CD14-positive monocyte (primary cell): Measurements from ENCODE around the gene CDHR2. TPM values are rescaled to one million over a fixed set of nuclear protein-coding genes. Genes with fewer than 3 reads are reported as not detected.

Source experiments
- DNase-seq, 3 donors: peaks; one replicate each; pipeline ENCODE4 v3.0.0-alpha.2; 2011 to 2022
- H2AFZ ChIP-seq: 2 replicates; pipeline ENCODE4 v1.6.0; 2012; ENCODE audit warnings: mild to moderate bottlenecking, low read depth, low read length, inconsistent platforms; ENCODE audit not compliant: insufficient read depth, poor library complexity, severe bottlenecking
- H3K27ac ChIP-seq, 2 donors: 1 replicate in 1 of 2; 2 replicates in 1 of 2; pipeline ENCODE4 v1.5.1; 2012 to 2013; ENCODE audit warnings: low read length in 2 of 2, control low read depth in 1 of 2, inconsistent platforms in 1 of 2, low read depth in 1 of 2, mild to moderate bottlenecking in 1 of 2
- H3K27me3 ChIP-seq, 2 donors: one replicate each; pipeline versions ENCODE4 v1.6.0 to v1.6.1; 2011 to 2013; ENCODE audit warnings: low read length in 2 of 2; ENCODE audit not compliant: control insufficient read depth in 2 of 2, insufficient read depth in 2 of 2
- H3K36me3 ChIP-seq, 2 donors: replicated peaks in 1 of 2; 1 replicate in 1 of 2; 2 replicates in 1 of 2; pipeline versions ENCODE4 v1.5.1 to v1.6.1; 2012 to 2013; ENCODE audit warnings: low read length in 2 of 2, control low read depth in 1 of 2, inconsistent platforms in 1 of 2, mild to moderate bottlenecking in 1 of 2; ENCODE audit not compliant: insufficient read depth in 2 of 2, control insufficient read depth in 1 of 2
- H3K4me1 ChIP-seq, 2 donors: 1 replicate in 1 of 2; 2 replicates in 1 of 2; pipeline versions ENCODE4 v1.5.1 to v1.6.1; 2012 to 2013; ENCODE audit warnings: low read length in 2 of 2, control low read depth in 1 of 2, inconsistent platforms in 1 of 2, mild to moderate bottlenecking in 1 of 2, moderate library complexity in 1 of 2; ENCODE audit not compliant: insufficient read depth in 2 of 2, control insufficient read depth in 1 of 2
- H3K4me2 ChIP-seq: replicated peaks from 2 replicates; pipeline ENCODE3; 2012; ENCODE audit warnings: low read length, moderate library complexity, mild to moderate bottlenecking; ENCODE audit not compliant: poor library complexity, severe bottlenecking; ENCODE audit errors: extremely low read depth
- H3K4me3 ChIP-seq, 3 experiments: fragments of 200-600 bp in 1 of 3; sonication (generic) in 1 of 3; replicated peaks in 1 of 3; 1 replicate in 2 of 3; 2 replicates in 1 of 3; pipeline ENCODE4 v1.5.1; 2011 to 2013; ENCODE audit warnings: low read length in 3 of 3, mild to moderate bottlenecking in 3 of 3, control low read depth in 2 of 3, low read depth in 2 of 3, inconsistent platforms in 1 of 3, moderate library complexity in 1 of 3
- H3K79me2 ChIP-seq: 2 replicates; pipeline ENCODE4 v1.6.0; 2012; ENCODE audit warnings: mild to moderate bottlenecking, control low read depth, inconsistent platforms, low read length, moderate library complexity; ENCODE audit not compliant: insufficient read depth
- H3K9ac ChIP-seq: 2 replicates; pipeline ENCODE4 v1.6.0; 2017; ENCODE audit warnings: low read length, mild to moderate bottlenecking; ENCODE audit not compliant: insufficient read depth, poor library complexity, severe bottlenecking
- H3K9me3 ChIP-seq, 2 donors: replicated peaks in 1 of 2; 1 replicate in 1 of 2; 2 replicates in 1 of 2; pipeline versions ENCODE4 v1.5.1 to v1.6.1; 2012 to 2013; ENCODE audit warnings: low read length in 2 of 2, control low read depth in 1 of 2; ENCODE audit not compliant: control insufficient read depth in 1 of 2, insufficient read depth in 1 of 2
- H4K20me1 ChIP-seq: 2 replicates; pipeline ENCODE4 v1.6.0; 2012; ENCODE audit warnings: mild to moderate bottlenecking, low read length, control low read depth, moderate library complexity; ENCODE audit not compliant: insufficient read depth
- H3K27ac Mint-ChIP-seq, 7 donors: one replicate each; pipeline ENCODE4 v1.8.0; 2020; ENCODE audit warnings: mild to moderate bottlenecking in 7 of 7, mixed read lengths in 7 of 7, moderate library complexity in 6 of 7, inconsistent platforms in 2 of 7
- H3K27me3 Mint-ChIP-seq, 3 donors: one replicate each; pipeline ENCODE4 v1.8.0; 2021 to 2022; ENCODE audit warnings: low read depth in 3 of 3, mild to moderate bottlenecking in 3 of 3, mixed read lengths in 3 of 3, moderate library complexity in 3 of 3, inconsistent platforms in 1 of 3
- H3K36me3 Mint-ChIP-seq, 2 donors: one replicate each; pipeline ENCODE4 v1.8.0; 2020; ENCODE audit warnings: mixed read lengths in 2 of 2, inconsistent platforms in 1 of 2, mild to moderate bottlenecking in 1 of 2
- H3K4me1 Mint-ChIP-seq: one replicate; pipeline ENCODE4 v1.8.0; 2020; ENCODE audit warnings: mild to moderate bottlenecking, mixed read lengths
- H3K4me3 Mint-ChIP-seq, 2 donors: one replicate each; pipeline ENCODE4 v1.8.0; 2020; ENCODE audit warnings: mild to moderate bottlenecking in 2 of 2, mixed read lengths in 2 of 2, moderate library complexity in 1 of 2
- H3K9me3 Mint-ChIP-seq, 7 donors: one replicate each; pipeline ENCODE4 v1.8.0; 2020 to 2022; ENCODE audit warnings: mixed read lengths in 7 of 7, mild to moderate bottlenecking in 6 of 7, moderate library complexity in 6 of 7, inconsistent platforms in 2 of 7
- WGBS: methylation state at CpG from one replicate; pipeline ENCODE4 v1.1.5; 2013; ENCODE audit warnings: missing lambda C conversion rate; ENCODE audit not compliant: insufficient coverage; 5-methylcytosine and 5-hydroxymethylcytosine counted together
- intact Hi-C, 2 donors: fragments of 100-400 bp; cut with micrococcal nuclease; formaldehyde crosslinking; loops; one replicate each; pipeline versions ENCODE4 v1.15.0 to v1.15.1; 2023
- polyA plus RNA-seq, 3 donors: library from polyadenylated mRNA; depleted of rRNA in 1 of 3; unstranded in 2 of 3; stranded (reverse) in 1 of 3; fragments of 300-500 nt in 2 of 3; fragments of >200 nt in 1 of 3; fragmentation: Illumina TruSeq in 2 of 3; gene quantifications; 1 replicate in 2 of 3; 2 replicates in 1 of 3; pipeline ENCODE4 v1.2.3, GENCODE V29; 2012 to 2021
- TF ChIP-seq, protein P1 (sequence below): fragments of 200-600 bp; IDR thresholded peaks from one replicate; pipeline ENCODE4 v1.8.0; 2022; ENCODE audit warnings: antibody characterized with exemption, mild to moderate bottlenecking

CDHR2 gene
- polyA plus RNA-seq, 3 donors, result 0.12 TPM; not detected in 2

- Histone ChIP-seq H3K9ac (no peak overlapping the region), H3K4me1 (peaks cover 5 to 11% of the 10 kb centered on the region in 2 donors), H3K9me3 (peaks cover 0 to 9% of the 10 kb centered on the region in 2 donors), H4K20me1 (no peaks in the 10 kb centered on the region), H3K27ac (no peak overlapping the region), H3K36me3 (no peaks in the 10 kb centered on the region), H3K79me2 (no peaks in the 10 kb centered on the region), H3K4me3 (no peak overlapping the region), H2AFZ (no peak overlapping the region), H3K27me3 (peaks cover 22 to 74% of the 10 kb centered on the region in 2 donors), H3K4me2 (no peak overlapping the region)
- Mint-ChIP-seq H3K9me3 (peaks cover 0 to 9% (median 2%) of the 10 kb centered on the region in 7 donors), H3K27me3 (peaks cover 50 to 76% (median 68%) of the 10 kb centered on the region in 3 donors), H3K27ac (no peak overlapping the region), H3K4me3 (no peak overlapping the region), H3K36me3 (peaks cover 2% of the 10 kb centered on the region in 2 donors), H3K4me1 (peaks cover 8% of the 10 kb centered on the region)
- no peak for DNase-seq
- TF ChIP-seq, protein P1, sequence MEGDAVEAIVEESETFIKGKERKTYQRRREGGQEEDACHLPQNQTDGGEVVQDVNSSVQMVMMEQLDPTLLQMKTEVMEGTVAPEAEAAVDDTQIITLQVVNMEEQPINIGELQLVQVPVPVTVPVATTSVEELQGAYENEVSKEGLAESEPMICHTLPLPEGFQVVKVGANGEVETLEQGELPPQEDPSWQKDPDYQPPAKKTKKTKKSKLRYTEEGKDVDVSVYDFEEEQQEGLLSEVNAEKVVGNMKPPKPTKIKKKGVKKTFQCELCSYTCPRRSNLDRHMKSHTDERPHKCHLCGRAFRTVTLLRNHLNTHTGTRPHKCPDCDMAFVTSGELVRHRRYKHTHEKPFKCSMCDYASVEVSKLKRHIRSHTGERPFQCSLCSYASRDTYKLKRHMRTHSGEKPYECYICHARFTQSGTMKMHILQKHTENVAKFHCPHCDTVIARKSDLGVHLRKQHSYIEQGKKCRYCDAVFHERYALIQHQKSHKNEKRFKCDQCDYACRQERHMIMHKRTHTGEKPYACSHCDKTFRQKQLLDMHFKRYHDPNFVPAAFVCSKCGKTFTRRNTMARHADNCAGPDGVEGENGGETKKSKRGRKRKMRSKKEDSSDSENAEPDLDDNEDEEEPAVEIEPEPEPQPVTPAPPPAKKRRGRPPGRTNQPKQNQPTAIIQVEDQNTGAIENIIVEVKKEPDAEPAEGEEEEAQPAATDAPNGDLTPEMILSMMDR, result no peak
- 95% methylated on average over 2 of the region's 2 CpGs for WGBS
- intact Hi-C loops, result no loop called here
These were observed 76.4 kb downstream of the CDHR2 start for GRCh38 chr5:176625512-176625911.

DNA sequence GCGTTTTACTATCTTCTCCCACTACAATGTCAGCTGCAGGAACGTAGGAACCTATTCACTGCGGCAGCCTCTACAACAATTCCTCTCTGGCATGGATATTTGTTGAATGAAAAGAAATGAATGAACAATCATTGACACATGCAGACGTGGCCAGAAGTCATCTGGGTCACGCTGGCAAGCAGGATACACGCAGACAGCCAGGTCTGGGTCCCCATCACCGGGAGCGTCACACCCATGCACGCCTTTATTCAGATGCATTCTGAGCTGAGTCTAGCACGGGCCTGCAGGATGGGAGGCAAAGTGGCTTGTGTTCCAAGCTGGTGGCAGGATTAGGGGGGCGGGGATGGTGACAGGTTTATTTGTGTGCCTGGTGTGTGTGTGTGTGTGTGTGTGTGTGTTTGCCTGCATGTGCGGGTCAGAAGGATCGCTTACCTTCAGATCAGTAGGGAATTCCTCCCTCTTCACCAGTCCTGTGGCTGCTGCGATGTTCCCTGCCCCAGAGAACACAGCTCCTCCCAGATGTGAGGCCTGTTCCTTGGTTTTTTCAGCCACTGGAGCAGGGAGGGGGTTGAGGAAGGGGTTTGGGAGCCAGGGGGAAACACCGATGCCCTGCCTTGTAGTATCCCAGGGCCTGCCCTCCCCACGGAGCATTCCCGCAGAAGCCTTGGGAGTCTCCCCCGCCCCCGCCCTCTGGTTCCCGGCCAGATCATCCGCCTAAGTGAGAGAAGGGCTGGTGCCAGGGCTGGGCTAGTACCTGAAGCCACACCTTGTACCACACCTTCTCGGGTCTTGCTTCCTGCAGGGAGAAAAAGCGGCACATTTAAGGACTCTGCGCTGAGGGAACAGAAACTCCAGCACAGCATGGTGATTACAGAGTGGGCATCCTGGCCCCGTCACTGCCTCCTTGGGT lies 77.1 kb downstream of the CDHR2 start:
- Histone ChIP-seq H4K20me1 (no peaks in the 10 kb centered on the region), H3K9ac (no peak overlapping the region), H2AFZ (no peak overlapping the region), H3K4me2 (no peak overlapping the region), H3K9me3 (peaks cover 0 to 9% of the 10 kb centered on the region in 2 donors), H3K27me3 (peaks cover 24 to 74% of the 10 kb centered on the region in 2 donors), H3K36me3 (no peaks in the 10 kb centered on the region), H3K4me3 (no peak overlapping the region), H3K79me2 (no peaks in the 10 kb centered on the region), H3K27ac (no peak overlapping the region), H3K4me1 (peaks cover 0 to 5% of the 10 kb centered on the region in 2 donors)
- Mint-ChIP-seq H3K9me3 (peaks cover 0 to 6% (median 4%) of the 10 kb centered on the region in 7 donors), H3K4me3 (peak overlapping the region in 1 of 2 donors; percentile 39), H3K4me1 (peaks cover 8% of the 10 kb centered on the region), H3K27ac (peak overlapping the region in 2 of 7 donors; percentile 38 to 62), H3K27me3 (peaks cover 50 to 76% (median 68%) of the 10 kb centered on the region in 3 donors), H3K36me3 (peaks cover 0 to 4% of the 10 kb centered on the region in 2 donors)
- WGBS, result 85% methylated on average over 14 of the region's 25 CpGs
- DNase-seq, result no peak
- TF ChIP-seq, protein P1, result no peak
- intact Hi-C loops, result no loop called here
